Activated CD8-positive, alpha-beta memory T cell treated with anti-CD3 and anti-CD28 coated beads for 36 hours (primary cell): Measurements from ENCODE around the gene TM9SF3. TPM values are rescaled to one million over a fixed set of nuclear protein-coding genes. Genes with fewer than 3 reads are reported as not detected.

Source experiments
- CTCF ChIA-PET: fragments of 350-600 bp; sonication (Branson Sonifier 250); formaldehyde crosslinking; loops from one replicate; lab custom pipeline; 2021; ENCODE audit warnings: antibody characterized with exemption; lab: Charles Lee
- POLR2A ChIA-PET: fragments of 350-600 bp; sonication (Branson Sonifier 250); formaldehyde crosslinking; loops from one replicate; lab custom pipeline; 2021; ENCODE audit warnings: antibody characterized with exemption; lab: Charles Lee
- total RNA-seq, 2 experiments: library from RNA; stranded (reverse); gene quantifications; one replicate each; pipeline ENCODE4 v1.2.3, GENCODE V29; 2021

TM9SF3 gene
- total RNA-seq, 2 experiments from 2014 or later: 97.8 to 98.8 TPM

GRCh38 chr10:96517284-96517683 is 69.5 kb downstream of the TM9SF3 start:
- ChIA-PET CTCF (interaction anchor here (1.4 kb wide), 1 partner anchor 152 kb away, joined by 3 read pairs; no protein-coding TSS in a partner anchor), POLR2A (no interaction called here)

GRCh38 chr10:96516337-96516736 is 70.5 kb downstream of the TM9SF3 start:
- CTCF ChIA-PET: no interaction called here
- POLR2A ChIA-PET: no interaction called here

- POLR2A ChIA-PET: no interaction called here
- CTCF ChIA-PET: interaction anchor here (0.6 to 1.6 kb wide), 7 partner anchors 14 to 140 kb away, joined by 3 to 7 read pairs (median 5); no protein-coding TSS in a partner anchor
Observed at GRCh38 chr10:96513698-96514561, 72.9 kb downstream of the TM9SF3 start, which contains the start of gene TLL2. TSS of gene TLL2 (minus strand) at chr10:96513926. CDS start at chr10:96513685, 241 bp downstream.

GRCh38 chr10:96513305-96513697 is 73.5 kb downstream of the TM9SF3 start:
- ChIA-PET POLR2A (no interaction called here), CTCF (interaction anchor here (1.3 to 1.6 kb wide), 5 partner anchors 15 to 138 kb away, joined by 3 to 7 read pairs (median 5); no protein-coding TSS in a partner anchor)

- ChIA-PET POLR2A (no interaction called here), CTCF (interaction anchor here (1.3 to 1.6 kb wide), 4 partner anchors 15 to 138 kb away, joined by 3 to 7 read pairs (median 5); no protein-coding TSS in a partner anchor)
Observed at GRCh38 chr10:96512524-96513304, 74.1 kb downstream of the TM9SF3 start.

- POLR2A ChIA-PET: no interaction called here
- CTCF ChIA-PET: interaction anchor here (0.5 to 1.3 kb wide), 4 partner anchors 41 to 1964 kb away, joined by 3 to 8 read pairs (median 3); no protein-coding TSS in a partner anchor
Observed at GRCh38 chr10:96511044-96511945, 75.5 kb downstream of the TM9SF3 start.

- ChIA-PET POLR2A (no interaction called here), CTCF (interaction anchor here (0.8 to 1.4 kb wide), 2 partner anchors 20 to 134 kb away, joined by 3 to 4 read pairs; no protein-coding TSS in a partner anchor)
Observed at GRCh38 chr10:96509017-96509641, 77.7 kb downstream of the TM9SF3 start.

GRCh38 chr10:96507044-96507443 is 79.8 kb downstream of the TM9SF3 start:
- POLR2A ChIA-PET: no interaction called here
- CTCF ChIA-PET: no interaction called here

GRCh38 chr10:96505150-96506136 is 81.4 kb downstream of the TM9SF3 start:
- POLR2A ChIA-PET: no interaction called here
- CTCF ChIA-PET: no interaction called here

GRCh38 chr10:96502561-96503282 is 84.1 kb downstream of the TM9SF3 start:
- ChIA-PET POLR2A (no interaction called here), CTCF (no interaction called here)

GRCh38 chr10:96501985-96502384 is 84.8 kb downstream of the TM9SF3 start:
- POLR2A ChIA-PET: interaction anchor here (0.6 kb wide), 1 partner anchor 21 kb away, joined by 5 read pairs; no protein-coding TSS in a partner anchor

GRCh38 chr10:96500519-96500918 is 86.3 kb downstream of the TM9SF3 start:
- ChIA-PET POLR2A (no interaction called here), CTCF (no interaction called here)

More at GRCh38 chr10:96501985-96502384, 84.8 kb downstream of the TM9SF3 start:
- CTCF ChIA-PET: no interaction called here

GRCh38 chr10:96500050-96500449 is 86.8 kb downstream of the TM9SF3 start:
- ChIA-PET CTCF (no interaction called here), POLR2A (no interaction called here)

- ChIA-PET CTCF (no interaction called here), POLR2A (interaction anchor here (0.7 kb wide), 1 partner anchor 160 kb away, joined by 3 read pairs; no protein-coding TSS in a partner anchor)
Observed at GRCh38 chr10:96497391-96497790, 89.4 kb downstream of the TM9SF3 start.

GRCh38 chr10:96496281-96496925 is 90.4 kb downstream of the TM9SF3 start:
- ChIA-PET POLR2A (no interaction called here), CTCF (no interaction called here)

GRCh38 chr10:96495544-96495943 is 91.3 kb downstream of the TM9SF3 start:
- ChIA-PET POLR2A (no interaction called here), CTCF (no interaction called here)
